Measurements from ENCODE around the gene RAB30.
"Not testable (repeated sequence)": the region's sequence is repeated elsewhere in the genome, so short reads cannot be mapped to it uniquely, and the experiment has no call there.

The RAB30 gene

DNA sequence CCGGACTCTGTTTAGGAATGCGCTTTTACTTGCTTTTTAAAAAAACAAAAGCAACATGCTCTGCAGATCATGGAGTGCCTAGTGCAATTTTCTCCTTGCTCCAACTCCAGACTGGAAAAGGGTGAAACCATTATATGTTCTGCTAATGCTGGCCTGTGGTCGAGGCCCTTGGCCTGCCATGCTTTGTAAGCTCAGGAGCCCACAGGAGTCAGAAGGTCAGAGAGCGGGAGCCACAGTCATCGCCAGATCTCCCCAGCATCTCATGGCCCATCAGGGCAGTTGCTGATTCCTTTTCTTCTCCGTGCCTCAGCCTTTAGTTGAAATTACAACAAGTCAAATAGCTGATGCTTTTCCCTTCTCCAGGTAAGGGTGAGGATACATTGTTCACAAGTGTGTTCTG, 89.8 kb downstream of the RAB30 start:
- DNase-seq (ENCODE audit: low spot score): no peak

DNA sequence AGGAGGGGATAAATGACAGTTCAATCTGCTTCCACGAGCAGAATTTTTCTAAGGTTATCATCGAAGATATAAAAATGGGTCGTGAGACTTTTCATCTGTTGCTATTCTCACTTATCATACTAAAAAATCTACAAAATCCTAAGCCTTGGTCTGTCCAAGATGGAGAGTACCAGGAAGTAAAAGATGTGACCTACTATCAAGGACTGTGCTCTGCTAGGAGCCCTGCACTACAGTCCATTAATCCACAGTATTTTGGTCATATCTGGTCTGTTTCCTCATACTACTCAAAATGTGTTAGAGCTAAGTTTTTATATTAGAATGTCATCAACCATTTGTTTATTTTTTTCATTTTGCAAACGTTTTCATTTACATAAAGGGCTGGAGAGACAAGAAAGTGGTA, 90.8 kb downstream of the RAB30 start:
- no peak for DNase-seq (ENCODE audit: low spot score)

DNA sequence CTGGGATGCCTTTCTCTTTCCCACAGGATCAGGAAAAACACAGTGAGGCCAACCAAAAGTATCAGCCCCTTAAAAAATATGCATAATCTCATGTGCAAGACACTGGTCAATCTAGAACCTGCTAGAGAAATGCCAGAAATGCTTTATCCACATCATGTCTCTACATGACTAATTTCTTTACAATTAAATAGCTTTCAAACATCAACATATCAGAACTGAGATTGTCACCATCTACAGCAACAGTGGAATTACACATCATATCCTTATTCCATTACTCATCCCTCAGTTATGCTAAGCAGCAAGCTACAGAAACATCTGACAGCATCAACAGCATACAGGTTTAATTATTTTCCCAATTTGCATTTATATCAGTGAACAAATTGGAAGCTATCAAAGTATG, 91.4 kb downstream of the RAB30 start:
- no peak for DNase-seq (ENCODE audit: low spot score)

- DNase-seq (ENCODE audit: low spot score): no peak
These were observed 91.9 kb downstream of the RAB30 start for GRCh38 chr11:82979824-82980223.

- DNase-seq (ENCODE audit: low spot score): peak; percentile 22
These were observed 93.1 kb downstream of the RAB30 start for GRCh38 chr11:82978422-82979099.

DNA sequence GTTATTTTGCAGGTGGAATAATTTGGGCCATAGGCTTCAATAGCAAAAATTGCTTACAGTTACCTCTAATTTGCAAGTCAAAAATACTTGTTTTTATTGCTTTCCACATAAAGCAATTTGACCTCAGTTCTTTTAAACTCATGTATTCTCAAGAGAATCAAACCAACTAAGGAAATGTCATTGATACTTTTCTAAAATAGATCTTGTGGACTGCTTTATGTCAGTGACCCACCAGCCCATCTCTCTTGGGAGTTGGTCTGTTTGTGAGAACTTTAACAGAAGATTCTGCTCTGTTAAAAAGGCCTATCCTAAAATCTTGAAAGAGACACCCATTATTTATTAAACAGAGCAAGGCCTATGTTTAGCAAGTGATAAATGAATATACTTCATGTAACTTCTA, 94.9 kb downstream of the RAB30 start:
- no peak for DNase-seq (ENCODE audit: low spot score)

GRCh38 chr11:82975882-82976281, 95.8 kb downstream of the RAB30 start:
- no peak for DNase-seq (ENCODE audit: low spot score)

- DNase-seq (ENCODE audit: low spot score): no peak
These were observed 96.8 kb downstream of the RAB30 start for GRCh38 chr11:82974851-82975250.

GRCh38 chr11:82974135-82974534, 97.6 kb downstream of the RAB30 start:
- no peak for DNase-seq (ENCODE audit: low spot score)

GRCh38 chr11:82972103-82972502, 99.6 kb downstream of the RAB30 start:
- DNase-seq (ENCODE audit: low spot score): no peak

DNA sequence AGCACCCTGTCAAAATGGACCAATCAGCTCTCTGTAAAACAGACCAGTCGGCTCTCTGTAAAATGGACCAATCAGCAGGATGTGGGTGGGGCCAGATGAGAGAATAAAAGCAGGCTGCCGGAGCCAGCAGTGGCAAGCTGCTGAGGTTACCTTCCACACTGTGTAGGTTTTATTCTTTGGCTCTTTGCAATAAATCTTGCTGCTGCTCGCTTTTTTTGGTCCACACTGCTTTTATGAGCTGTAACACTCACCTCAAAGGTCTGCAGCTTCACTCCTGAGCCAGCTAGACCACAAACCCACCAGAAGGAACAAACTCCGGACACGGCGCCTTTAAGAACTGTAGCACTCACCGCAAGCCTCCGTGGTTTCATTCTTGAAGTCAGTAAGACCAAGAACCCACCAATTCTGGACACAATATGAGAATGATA, 100.2 kb downstream of the RAB30 start:
- peak; percentile 49 for DNase-seq (ENCODE audit: low spot score)

DNA sequence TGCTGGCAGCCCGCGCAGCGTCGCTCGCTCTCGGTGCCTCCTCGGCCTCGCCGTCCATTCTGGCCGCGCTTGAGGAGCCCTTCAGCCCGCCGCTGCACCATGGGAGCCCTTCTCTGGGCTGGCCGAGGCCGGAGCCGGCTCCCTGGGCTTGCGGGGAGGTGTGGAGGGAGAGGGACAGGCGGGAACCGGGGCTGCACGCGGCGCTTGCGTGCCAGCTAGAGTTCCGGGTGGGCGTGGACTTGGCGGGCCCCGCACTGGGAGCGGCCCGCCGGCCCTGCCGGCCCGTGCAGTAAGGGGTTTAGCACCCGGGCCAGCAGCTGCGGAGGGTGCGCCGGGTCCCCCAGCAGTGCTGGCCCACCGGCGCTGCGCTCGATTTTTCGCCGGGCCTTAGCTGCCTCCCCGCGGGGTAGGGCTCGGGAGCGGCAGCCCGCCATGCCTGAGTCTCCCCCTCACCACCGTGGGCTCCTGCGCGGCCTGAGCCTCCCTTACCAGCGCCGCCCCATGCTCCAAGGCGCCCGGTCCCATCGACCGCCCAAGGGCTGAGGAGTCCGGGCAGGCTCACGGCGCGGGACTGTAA, 101.1 kb downstream of the RAB30 start:
- DNase-seq (ENCODE audit: low spot score): not testable (repeated sequence)

DNA sequence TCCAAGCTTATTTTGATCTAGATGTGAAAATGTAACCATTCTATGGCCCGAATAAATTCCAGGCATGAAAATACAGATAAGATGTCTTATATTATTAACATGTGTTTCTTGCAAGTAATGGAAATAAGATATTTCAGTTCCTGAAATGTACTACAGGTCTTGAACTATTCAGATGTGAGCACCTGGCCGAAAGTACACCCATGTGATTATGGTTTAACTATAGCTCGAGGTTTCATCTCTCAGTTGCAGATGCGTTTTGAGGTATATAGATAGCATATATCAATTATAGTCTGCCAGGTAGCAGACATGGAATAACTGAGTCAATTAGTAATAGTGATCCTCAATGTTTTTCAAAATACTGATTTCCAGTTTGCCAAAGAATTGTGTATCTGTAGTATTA, 101.9 kb downstream of the RAB30 start:
- no peak for DNase-seq (ENCODE audit: low spot score)

DNA sequence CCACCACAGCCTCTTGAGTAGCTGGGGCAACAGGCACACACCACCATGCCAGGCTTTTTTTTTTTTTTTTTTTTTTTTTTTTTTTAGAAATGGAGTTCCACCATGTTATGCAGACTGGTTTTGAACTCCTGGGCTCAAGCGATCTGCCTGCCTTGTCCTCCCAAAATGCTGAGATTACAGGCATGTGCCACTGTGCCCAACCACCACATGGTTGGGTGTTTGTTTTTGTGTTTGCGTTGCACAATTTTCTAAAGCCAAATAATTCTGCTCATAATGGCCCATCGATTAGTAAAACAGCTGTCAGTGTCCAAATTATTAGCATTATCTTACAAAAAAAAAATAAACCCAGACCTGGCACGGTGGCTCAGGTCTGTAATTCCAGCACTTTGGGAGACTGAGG, 104.3 kb downstream of the RAB30 start:
- DNase-seq (ENCODE audit: low spot score): no peak

DNA sequence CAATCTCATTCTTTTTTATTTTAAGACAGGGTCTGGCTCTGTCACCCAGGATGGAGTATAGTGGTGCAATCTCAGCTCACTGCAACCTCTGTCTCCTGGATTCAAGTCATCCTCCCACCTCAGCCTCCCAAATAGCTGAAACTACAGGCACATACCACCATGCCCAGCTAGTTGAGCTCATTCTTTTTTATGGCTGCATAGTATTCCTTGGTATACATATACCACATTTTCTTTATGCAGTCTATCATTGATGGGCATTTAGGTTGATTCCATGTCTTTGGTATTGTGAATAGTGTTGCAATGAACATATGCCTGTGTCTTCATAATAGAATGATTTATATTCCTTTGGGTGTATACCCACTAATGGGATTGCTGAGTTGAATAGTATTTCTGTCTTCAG, 109.7 kb downstream of the RAB30 start:
- not testable (repeated sequence) for DNase-seq (ENCODE audit: low spot score)

DNA sequence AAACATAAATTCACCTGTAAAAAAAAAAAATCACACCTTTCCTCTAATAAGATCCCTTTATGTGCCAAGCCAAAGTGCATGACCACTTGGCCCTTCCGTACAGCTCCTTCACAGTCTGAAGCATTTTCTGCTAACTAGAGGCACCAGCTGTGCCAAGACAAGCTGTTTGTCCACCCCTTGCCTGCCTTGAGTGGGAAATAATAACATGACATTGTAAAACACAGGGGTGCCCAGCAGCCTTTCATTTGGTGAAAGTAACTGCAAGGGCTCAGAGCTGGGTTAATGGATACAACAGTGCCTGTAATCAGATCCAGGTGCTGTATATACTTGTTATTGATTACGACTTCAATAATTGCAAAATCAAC, 110.9 kb downstream of the RAB30 start:
- no peak for DNase-seq (ENCODE audit: low spot score)

DNA sequence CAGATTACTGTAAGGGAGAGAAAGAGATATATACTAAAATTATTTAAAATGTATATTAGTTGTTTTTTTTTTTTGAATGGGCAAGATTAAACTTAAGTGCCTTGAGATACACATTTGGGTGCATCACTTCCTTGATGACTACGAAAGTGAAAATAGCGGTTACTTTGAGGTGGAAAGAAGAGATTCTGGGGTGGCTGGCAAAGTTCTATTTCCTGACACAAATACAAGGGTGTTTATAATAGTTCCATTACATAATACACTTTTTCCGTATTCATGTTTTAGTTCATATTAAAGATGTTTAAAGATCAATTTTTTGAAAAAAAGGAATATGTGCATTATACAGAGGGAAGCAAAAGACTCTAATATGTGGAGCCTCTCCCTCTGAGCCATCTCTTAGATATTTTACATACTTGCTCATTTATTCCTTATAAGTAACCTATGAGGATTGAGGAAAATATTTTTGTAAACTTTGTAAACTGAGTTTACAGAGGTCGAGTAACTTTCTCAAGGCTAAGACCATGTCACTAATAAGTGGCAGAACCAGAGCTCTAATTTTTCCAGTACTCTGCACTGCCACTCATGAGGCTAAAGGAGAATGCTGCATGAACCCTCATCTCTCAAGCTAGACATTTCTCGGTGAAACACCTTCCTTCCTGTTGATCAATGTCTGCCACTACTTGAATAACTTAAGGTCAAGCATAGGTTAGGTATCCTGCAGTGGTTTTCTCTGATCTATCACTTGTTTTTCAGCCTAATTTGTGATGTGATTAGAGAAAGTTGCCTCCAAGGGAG, 111.5 kb downstream of the RAB30 start:
- DNase-seq (ENCODE audit: low spot score): peak; percentile 79

GRCh38 chr11:82955736-82956453, 115.8 kb downstream of the RAB30 start:
- DNase-seq (ENCODE audit: low spot score): peak; percentile 74

- not testable (repeated sequence) for DNase-seq (ENCODE audit: low spot score)
These were observed 121.2 kb downstream of the RAB30 start for GRCh38 chr11:82950502-82950901.

- DNase-seq (ENCODE audit: low spot score): no peak
These were observed 122.3 kb downstream of the RAB30 start for GRCh38 chr11:82949352-82949751.

- no peak for DNase-seq (ENCODE audit: low spot score)
These were observed 126.0 kb downstream of the RAB30 start for GRCh38 chr11:82945682-82946081.

DNA sequence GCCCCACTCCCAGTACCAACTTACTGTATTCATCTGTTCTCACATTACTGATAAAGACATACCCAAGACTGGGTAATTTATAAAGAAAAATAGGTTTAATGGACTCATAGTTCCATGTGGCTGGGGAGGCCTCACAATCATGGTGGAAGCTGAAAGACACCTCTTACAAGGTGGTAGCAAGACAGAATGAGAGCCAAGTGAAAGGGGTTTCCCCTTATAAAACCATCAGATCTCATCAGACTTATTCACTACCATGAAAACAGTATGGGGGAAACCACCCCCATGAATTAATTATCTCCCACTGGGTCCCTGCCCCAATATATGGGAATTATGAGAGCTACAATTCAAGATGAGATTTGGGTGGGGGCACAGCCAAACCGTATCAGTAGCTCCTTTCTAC, 126.7 kb downstream of the RAB30 start:
- DNase-seq (ENCODE audit: low spot score): not testable (repeated sequence)

DNA sequence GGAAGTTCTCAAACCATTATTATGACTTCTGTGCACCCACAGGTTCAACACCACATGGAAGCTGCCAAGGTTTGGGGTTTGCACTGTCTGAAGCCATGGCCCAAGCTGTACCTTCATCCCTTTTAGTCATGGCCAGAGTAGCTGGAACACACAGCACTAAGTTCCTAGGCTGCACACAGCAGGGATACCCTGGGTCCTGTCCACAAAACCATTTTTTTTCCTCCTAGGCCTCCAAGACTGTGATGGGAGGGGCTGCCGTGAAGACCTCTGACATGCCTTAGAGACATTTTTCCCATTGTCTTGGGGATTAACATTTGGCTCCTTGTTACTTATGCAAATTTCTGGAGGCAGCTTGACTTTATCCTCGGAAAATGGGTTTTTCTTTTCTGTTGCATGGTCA, 127.5 kb downstream of the RAB30 start:
- no peak for DNase-seq (ENCODE audit: low spot score)
